HG02840 (cell line): ENCODE results near the gene TRPM1.

ENCODE experiments used
- ATAC-seq: cut with Tn5 transposase; IDR thresholded peaks from one replicate; pipeline ENCODE4 v1.9.1; 2021; ENCODE audit warnings: mild to moderate bottlenecking, moderate library complexity, moderate number of reproducible peaks; ENCODE audit not compliant: unreplicated experiment, low FRiP score

TRPM1 gene

GRCh38 chr15:30990036-30990435 lies 111.5 kb downstream of the TRPM1 start:
- ATAC-seq: no peak

- no peak for ATAC-seq
Measured at GRCh38 chr15:30985081-30985531, 116.4 kb downstream of the TRPM1 start.

- ATAC-seq: no peak
Measured at GRCh38 chr15:30984542-30984941, 117.0 kb downstream of the TRPM1 start.

GRCh38 chr15:30984118-30984517 lies 117.4 kb downstream of the TRPM1 start:
- no peak for ATAC-seq

- no peak for ATAC-seq
Measured at GRCh38 chr15:30979457-30979856, 122.1 kb downstream of the TRPM1 start.

GRCh38 chr15:30978328-30978727 lies 123.2 kb downstream of the TRPM1 start:
- ATAC-seq: no peak

- no peak for ATAC-seq
Measured at GRCh38 chr15:30974112-30974511, 127.4 kb downstream of the TRPM1 start.

- no peak for ATAC-seq
Measured at GRCh38 chr15:30973379-30973778, 128.1 kb downstream of the TRPM1 start.

- ATAC-seq: no peak
Measured at GRCh38 chr15:30969724-30970123, 131.8 kb downstream of the TRPM1 start.

GRCh38 chr15:30963681-30964080 lies 137.8 kb downstream of the TRPM1 start:
- no peak for ATAC-seq

- ATAC-seq: no peak
Measured at GRCh38 chr15:30962659-30963058, 138.9 kb downstream of the TRPM1 start.

- ATAC-seq: no peak
Measured at GRCh38 chr15:30962079-30962478, 139.4 kb downstream of the TRPM1 start.

- ATAC-seq: no peak
Measured at GRCh38 chr15:30958219-30958618, 143.3 kb downstream of the TRPM1 start.

GRCh38 chr15:30956216-30957124 lies 145.1 kb downstream of the TRPM1 start:
- ATAC-seq: no peak

GRCh38 chr15:30954674-30955073 lies 146.9 kb downstream of the TRPM1 start:
- no peak for ATAC-seq

- ATAC-seq: no peak
Measured at GRCh38 chr15:30953731-30954378, 147.7 kb downstream of the TRPM1 start.

GRCh38 chr15:30953183-30953582 lies 148.3 kb downstream of the TRPM1 start:
- no peak for ATAC-seq
